Neural cell (in vitro differentiated cells): ENCODE measurements around the gene LETM1. TPM values are rescaled to one million over a fixed set of nuclear protein-coding genes. Genes with fewer than 3 reads are reported as not detected.

Source experiments
- H2AFZ ChIP-seq: fragments of 200-600, 300-800 bp; sonication (generic), shearing (Covaris generic); 2 replicates; pipeline ENCODE4 v1.6.0; 2014; ENCODE audit warnings: low read depth, mild to moderate bottlenecking, antibody characterized with exemption, low read length, moderate library complexity
- H3F3A ChIP-seq: fragments of 200-600 bp; shearing (Covaris generic); 2 replicates; pipeline ENCODE4 v1.6.1; 2016; ENCODE audit warnings: mild to moderate bottlenecking, moderate library complexity, mixed read lengths, antibody characterized with exemption, low read length; ENCODE audit not compliant: insufficient read depth, poor library complexity, severe bottlenecking
- H3K27ac ChIP-seq: fragments of 200-600, 300-800 bp; sonication (generic), shearing (Covaris generic); 2 replicates; pipeline ENCODE4 v1.5.1; 2014; ENCODE audit warnings: mild to moderate bottlenecking, low read length, moderate library complexity
- H3K27me3 ChIP-seq: fragments of 300-800, 200-600 bp; sonication (generic), shearing (Covaris generic); 2 replicates; pipeline ENCODE4 v1.6.0; 2014; ENCODE audit warnings: mild to moderate bottlenecking, low read depth, low read length, moderate library complexity; ENCODE audit not compliant: insufficient read depth
- H3K36me3 ChIP-seq: fragments of 300-800, 200-600 bp; sonication (generic), shearing (Covaris generic); 2 replicates; pipeline ENCODE4 v1.5.1; 2014; ENCODE audit warnings: mild to moderate bottlenecking, antibody characterized with exemption, low read length, moderate library complexity; ENCODE audit not compliant: insufficient read depth
- H3K4me2 ChIP-seq: fragments of 300-800, 200-600 bp; sonication (generic), shearing (Covaris generic); 2 replicates; pipeline ENCODE4 v1.6.0; 2014; ENCODE audit warnings: mild to moderate bottlenecking, low read length
- H3K4me3 ChIP-seq: fragments of 300-800, 200-600 bp; sonication (generic), shearing (Covaris generic); 2 replicates; pipeline ENCODE4 v1.5.1; 2014; ENCODE audit warnings: mild to moderate bottlenecking, low read length, moderate library complexity
- H3K79me2 ChIP-seq: fragments of 200-600 bp; shearing (Covaris generic); replicated peaks from 2 replicates; pipeline ENCODE4 v1.6.0; 2014; ENCODE audit warnings: mild to moderate bottlenecking, low read length, moderate library complexity; ENCODE audit not compliant: insufficient read depth
- H3K9ac ChIP-seq: fragments of 300-800, 200-600 bp; sonication (generic), shearing (Covaris generic); 2 replicates; pipeline ENCODE4 v1.6.1; 2016; ENCODE audit warnings: mild to moderate bottlenecking, low read length, mixed read lengths
- H3K9me2 ChIP-seq: fragments of 200-600 bp; shearing (Covaris generic); 2 replicates; pipeline ENCODE4 v1.6.1; 2016; ENCODE audit warnings: mild to moderate bottlenecking, low read length, mixed read lengths; ENCODE audit not compliant: insufficient read depth
- H3K9me3 ChIP-seq: fragments of 200-600, 300-800 bp; sonication (generic), shearing (Covaris generic); 2 replicates; pipeline ENCODE4 v1.6.1; 2016; ENCODE audit warnings: mild to moderate bottlenecking, mixed run types, low read length, moderate library complexity, mixed read lengths
- H4K20me1 ChIP-seq: fragments of 200-600 bp; shearing (Covaris generic); 2 replicates; pipeline ENCODE4 v1.6.1; 2016; ENCODE audit warnings: mild to moderate bottlenecking, mixed run types; ENCODE audit not compliant: insufficient read depth
- EP300 ChIP-seq: fragments of 450-650 bp; conservative IDR thresholded peaks from 2 replicates; pipeline ENCODE4 v1.6.1; 2014; ENCODE audit warnings: antibody characterized with exemption, mild to moderate bottlenecking, moderate library complexity; ENCODE audit not compliant: poor library complexity, severe bottlenecking
- EZH2 ChIP-seq: fragments of 200-600, 300-800 bp; shearing (Covaris generic), sonication (generic); IDR thresholded peaks from 2 replicates; pipeline ENCODE4 v1.6.1; 2014; ENCODE audit warnings: antibody characterized with exemption, low read length, borderline replicate concordance, mild to moderate bottlenecking; ENCODE audit not compliant: insufficient read depth, poor library complexity, severe bottlenecking
- MXI1 ChIP-seq: fragments of 450-650 bp; conservative IDR thresholded peaks from 2 replicates; pipeline ENCODE4 v1.6.1; 2014; ENCODE audit warnings: antibody characterized with exemption, mild to moderate bottlenecking; ENCODE audit not compliant: poor library complexity, severe bottlenecking
- POLR2AphosphoS5 ChIP-seq: IDR thresholded peaks from 2 replicates; pipeline ENCODE4 v1.6.1; 2012
- RAD21 ChIP-seq: fragments of 450-650 bp; conservative IDR thresholded peaks from 2 replicates; pipeline ENCODE4 v1.6.1; 2014; ENCODE audit warnings: antibody characterized with exemption, mild to moderate bottlenecking, moderate library complexity
- SMC3 ChIP-seq: fragments of 450-650 bp; conservative IDR thresholded peaks from 2 replicates; pipeline ENCODE4 v1.6.1; 2014; ENCODE audit warnings: antibody characterized with exemption, mild to moderate bottlenecking, moderate library complexity; ENCODE audit not compliant: poor library complexity
- TAF1 ChIP-seq: IDR thresholded peaks from 2 replicates; pipeline ENCODE4 v1.6.1; 2012; ENCODE audit warnings: low read depth
- polyA plus RNA-seq: library from polyadenylated mRNA; depleted of rRNA; stranded (reverse); fragments of >200 nt; gene quantifications from 2 replicates; pipeline ENCODE4 v1.2.3, GENCODE V29; 2014
- TF ChIP-seq, protein P1 (sequence below): IDR thresholded peaks from 2 replicates; pipeline ENCODE4 v1.6.1; 2012; ENCODE audit warnings: borderline replicate concordance
- TF ChIP-seq, protein P2 (sequence below): fragments of 450-650 bp; IDR thresholded peaks from 2 replicates; pipeline ENCODE4 v1.5.1; 2014; ENCODE audit warnings: antibody characterized with exemption, mild to moderate bottlenecking, moderate library complexity; ENCODE audit not compliant: poor library complexity, severe bottlenecking

The LETM1 gene
- polyA plus RNA-seq, 1 donor from 2014 or later, result 38.9 TPM

- H3K27me3 ChIP-seq, result peaks cover 10% of the 10 kb centered on the region
- no peaks in the 10 kb centered on the region for H3K9me3 ChIP-seq
- H3F3A ChIP-seq, result no peaks in the 10 kb centered on the region
- H3K9me2 ChIP-seq, result no peaks in the 10 kb centered on the region
- no peak overlapping the region for H3K4me2 ChIP-seq
- H3K36me3 ChIP-seq, result no peaks in the 10 kb centered on the region
- H4K20me1 ChIP-seq, result no peaks in the 10 kb centered on the region
- no peak overlapping the region for H2AFZ ChIP-seq
- TF ChIP-seq POLR2AphosphoS5 (no peak), RAD21 (no peak), TAF1 (no peak), MXI1 (no peak)
- TF ChIP-seq, protein P1, sequence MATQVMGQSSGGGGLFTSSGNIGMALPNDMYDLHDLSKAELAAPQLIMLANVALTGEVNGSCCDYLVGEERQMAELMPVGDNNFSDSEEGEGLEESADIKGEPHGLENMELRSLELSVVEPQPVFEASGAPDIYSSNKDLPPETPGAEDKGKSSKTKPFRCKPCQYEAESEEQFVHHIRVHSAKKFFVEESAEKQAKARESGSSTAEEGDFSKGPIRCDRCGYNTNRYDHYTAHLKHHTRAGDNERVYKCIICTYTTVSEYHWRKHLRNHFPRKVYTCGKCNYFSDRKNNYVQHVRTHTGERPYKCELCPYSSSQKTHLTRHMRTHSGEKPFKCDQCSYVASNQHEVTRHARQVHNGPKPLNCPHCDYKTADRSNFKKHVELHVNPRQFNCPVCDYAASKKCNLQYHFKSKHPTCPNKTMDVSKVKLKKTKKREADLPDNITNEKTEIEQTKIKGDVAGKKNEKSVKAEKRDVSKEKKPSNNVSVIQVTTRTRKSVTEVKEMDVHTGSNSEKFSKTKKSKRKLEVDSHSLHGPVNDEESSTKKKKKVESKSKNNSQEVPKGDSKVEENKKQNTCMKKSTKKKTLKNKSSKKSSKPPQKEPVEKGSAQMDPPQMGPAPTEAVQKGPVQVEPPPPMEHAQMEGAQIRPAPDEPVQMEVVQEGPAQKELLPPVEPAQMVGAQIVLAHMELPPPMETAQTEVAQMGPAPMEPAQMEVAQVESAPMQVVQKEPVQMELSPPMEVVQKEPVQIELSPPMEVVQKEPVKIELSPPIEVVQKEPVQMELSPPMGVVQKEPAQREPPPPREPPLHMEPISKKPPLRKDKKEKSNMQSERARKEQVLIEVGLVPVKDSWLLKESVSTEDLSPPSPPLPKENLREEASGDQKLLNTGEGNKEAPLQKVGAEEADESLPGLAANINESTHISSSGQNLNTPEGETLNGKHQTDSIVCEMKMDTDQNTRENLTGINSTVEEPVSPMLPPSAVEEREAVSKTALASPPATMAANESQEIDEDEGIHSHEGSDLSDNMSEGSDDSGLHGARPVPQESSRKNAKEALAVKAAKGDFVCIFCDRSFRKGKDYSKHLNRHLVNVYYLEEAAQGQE, result no peak
- H3K4me3 ChIP-seq, result no peak overlapping the region
- no peaks in the 10 kb centered on the region for H3K79me2 ChIP-seq
- H3K27ac ChIP-seq, result no peak overlapping the region
- H3K9ac ChIP-seq, result no peak overlapping the region
Observed at GRCh38 chr4:1787411-1788077, 68.4 kb downstream of the LETM1 start.

DNA sequence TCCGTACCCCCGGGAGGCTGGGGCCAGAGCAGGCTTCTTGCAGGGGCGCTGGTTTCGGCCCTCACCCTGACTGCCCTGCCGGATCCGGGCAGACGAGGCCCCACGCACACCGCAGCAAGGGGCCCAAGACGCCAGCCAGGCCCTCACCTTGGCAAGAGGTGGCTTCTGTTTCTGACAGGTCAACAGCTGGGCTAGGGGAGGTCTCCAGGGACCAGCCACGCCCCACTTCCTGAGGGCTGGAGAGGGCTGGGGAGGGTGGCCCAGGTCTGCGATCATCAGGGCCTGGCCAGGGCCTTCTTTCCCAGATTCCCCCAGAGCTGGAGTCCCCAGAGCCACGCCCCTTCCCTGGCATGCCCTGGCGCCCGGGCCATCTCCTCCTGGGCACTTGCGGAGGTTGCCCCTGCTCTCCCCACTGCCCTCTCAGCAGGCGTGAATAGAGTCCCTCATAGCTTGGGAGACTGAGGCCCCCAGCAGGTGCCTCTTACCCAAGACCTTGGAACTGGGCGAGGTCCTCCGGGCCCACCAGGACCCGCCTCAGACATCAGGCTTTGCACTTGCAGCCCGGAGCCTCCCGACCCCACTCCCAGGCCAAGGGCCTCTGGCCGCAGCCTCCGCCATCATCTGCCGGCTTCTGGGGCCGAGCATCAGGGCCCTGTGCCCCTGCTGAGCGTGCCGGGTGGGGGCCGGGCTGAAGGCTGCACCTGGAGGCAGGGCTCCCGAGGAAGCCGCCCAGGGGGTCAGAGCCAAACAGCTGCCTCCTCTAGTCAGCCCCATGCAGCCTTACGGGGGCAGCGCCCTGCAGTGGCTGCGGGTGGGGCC, 69.2 kb downstream of the LETM1 start:
- H3K27ac ChIP-seq, result no peak overlapping the region
- H3K9ac ChIP-seq, result no peak overlapping the region

More for the DNA sequence above, 69.2 kb downstream of the LETM1 start:
- Histone ChIP-seq H3K79me2 (no peaks in the 10 kb centered on the region), H3K4me2 (no peak overlapping the region), H3K27me3 (peaks cover 2% of the 10 kb centered on the region), H3K9me3 (no peaks in the 10 kb centered on the region), H3K4me3 (no peak overlapping the region), H3K9me2 (no peaks in the 10 kb centered on the region), H3F3A (no peaks in the 10 kb centered on the region), H4K20me1 (no peaks in the 10 kb centered on the region), H2AFZ (no peak overlapping the region), H3K36me3 (no peaks in the 10 kb centered on the region)
- TF ChIP-seq, protein P1, result no peak
- TF ChIP-seq EZH2 (no peak), POLR2AphosphoS5 (no peak), TAF1 (no peak), RAD21 (no peak), EP300 (no peak), MXI1 (no peak), SMC3 (no peak)
- TF ChIP-seq, protein P2, sequence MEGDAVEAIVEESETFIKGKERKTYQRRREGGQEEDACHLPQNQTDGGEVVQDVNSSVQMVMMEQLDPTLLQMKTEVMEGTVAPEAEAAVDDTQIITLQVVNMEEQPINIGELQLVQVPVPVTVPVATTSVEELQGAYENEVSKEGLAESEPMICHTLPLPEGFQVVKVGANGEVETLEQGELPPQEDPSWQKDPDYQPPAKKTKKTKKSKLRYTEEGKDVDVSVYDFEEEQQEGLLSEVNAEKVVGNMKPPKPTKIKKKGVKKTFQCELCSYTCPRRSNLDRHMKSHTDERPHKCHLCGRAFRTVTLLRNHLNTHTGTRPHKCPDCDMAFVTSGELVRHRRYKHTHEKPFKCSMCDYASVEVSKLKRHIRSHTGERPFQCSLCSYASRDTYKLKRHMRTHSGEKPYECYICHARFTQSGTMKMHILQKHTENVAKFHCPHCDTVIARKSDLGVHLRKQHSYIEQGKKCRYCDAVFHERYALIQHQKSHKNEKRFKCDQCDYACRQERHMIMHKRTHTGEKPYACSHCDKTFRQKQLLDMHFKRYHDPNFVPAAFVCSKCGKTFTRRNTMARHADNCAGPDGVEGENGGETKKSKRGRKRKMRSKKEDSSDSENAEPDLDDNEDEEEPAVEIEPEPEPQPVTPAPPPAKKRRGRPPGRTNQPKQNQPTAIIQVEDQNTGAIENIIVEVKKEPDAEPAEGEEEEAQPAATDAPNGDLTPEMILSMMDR, result no peak
